Measurements from ENCODE around the gene ARHGEF2. TPM values are rescaled to one million over a fixed set of nuclear protein-coding genes. Genes with fewer than 3 reads are reported as not detected.
"Not testable (repeated sequence)": the region's sequence is repeated elsewhere in the genome, so short reads cannot be mapped to it uniquely, and the experiment has no call there.

Gene ARHGEF2
- total RNA-seq, 1 experiment from 2014 or later, result 85.1 TPM

DNA sequence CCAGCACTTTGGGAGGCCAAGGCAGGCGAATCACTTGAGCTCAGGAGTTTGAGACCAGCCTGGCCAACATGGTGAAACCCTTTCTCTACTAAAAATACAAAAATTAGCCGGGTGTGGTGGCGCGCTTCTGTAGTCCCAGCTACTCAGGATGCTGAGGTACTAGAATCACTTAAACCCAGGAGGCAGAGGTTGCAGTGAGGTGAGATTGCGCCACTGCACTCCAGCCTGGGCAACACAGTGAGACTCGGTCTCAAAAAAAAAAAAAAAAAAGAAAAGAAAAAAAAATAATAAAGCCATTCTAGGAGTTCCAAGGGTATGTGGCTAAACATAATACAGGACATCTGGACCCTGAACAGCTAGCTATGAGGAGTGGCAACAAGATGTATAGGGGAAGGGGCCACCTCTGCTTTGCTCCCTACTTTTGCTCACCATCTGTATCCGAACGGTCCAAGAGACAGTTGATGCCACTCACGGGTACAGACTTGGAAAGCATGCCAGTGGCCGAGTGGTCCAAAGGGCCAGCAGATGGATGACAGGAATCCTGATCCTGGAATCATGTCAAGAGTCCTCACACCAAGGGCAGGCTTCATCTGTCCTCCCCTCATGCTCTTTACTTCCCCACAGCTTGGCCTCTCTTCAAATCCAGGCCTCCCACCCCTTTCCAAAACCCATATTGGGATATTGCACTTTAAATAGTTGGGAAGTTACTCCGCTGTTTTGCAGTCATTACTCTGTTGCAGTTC is 6.7 kb upstream of the ARHGEF2 start:
- H3K4me2 ChIP-seq (ENCODE audit: low read depth, low read length, poor library complexity, severe bottlenecking); H3K9ac ChIP-seq (ENCODE audit: low read length); H3K9me2 ChIP-seq (replicated peaks; ENCODE audit: insufficient read depth, low read length); H3K9me3 ChIP-seq (ENCODE audit: low read length); H3K27ac ChIP-seq (ENCODE audit: low read length); H4K20me1 ChIP-seq (ENCODE audit: insufficient read depth, low read depth, low read length); H2AFZ ChIP-seq (ENCODE audit: low read length); DNase-seq; H3K36me3 ChIP-seq (ENCODE audit: insufficient read depth, low read length); H3K4me3 ChIP-seq (ENCODE audit: low read length); H3K27me3 ChIP-seq (ENCODE audit: low read length): not testable (repeated sequence)
- peaks cover 55% of the 10 kb centered on the region for H3K4me1 ChIP-seq (ENCODE audit: low read length)
- peaks cover 23% of the 10 kb centered on the region for H3K79me2 ChIP-seq (ENCODE audit: low read length)

GRCh38 chr1:155984341-155984740 is 6.0 kb upstream of the ARHGEF2 start:
- Histone ChIP-seq H2AFZ (ENCODE audit: low read length) (no peak overlapping the region; the same call in 1 of the 2 replicates), H3K4me1 (ENCODE audit: low read length) (peaks cover 60% of the 10 kb centered on the region), H3K27ac (ENCODE audit: low read length) (peak overlapping the region; percentile 96), H3K36me3 (ENCODE audit: insufficient read depth, low read length) (no peaks in the 10 kb centered on the region), H3K9ac (ENCODE audit: low read length) (peak overlapping the region; percentile 40), H3K27me3 (ENCODE audit: low read length) (no peaks in the 10 kb centered on the region), H3K4me3 (ENCODE audit: low read length) (0 out of 2 replicates have a peak overlapping the region, but pooled peaks have one; percentile 33), H4K20me1 (ENCODE audit: insufficient read depth, low read depth, low read length) (no peaks in the 10 kb centered on the region), H3K4me2 (ENCODE audit: low read depth, low read length, poor library complexity, severe bottlenecking) (peak overlapping the region; percentile 89), H3K9me3 (ENCODE audit: low read length) (no peaks in the 10 kb centered on the region), H3K79me2 (ENCODE audit: low read length) (peaks cover 30% of the 10 kb centered on the region), H3K9me2 (replicated peaks; ENCODE audit: insufficient read depth, low read length) (no peaks in the 10 kb centered on the region)
- peak; percentile 41 for DNase-seq

DNA sequence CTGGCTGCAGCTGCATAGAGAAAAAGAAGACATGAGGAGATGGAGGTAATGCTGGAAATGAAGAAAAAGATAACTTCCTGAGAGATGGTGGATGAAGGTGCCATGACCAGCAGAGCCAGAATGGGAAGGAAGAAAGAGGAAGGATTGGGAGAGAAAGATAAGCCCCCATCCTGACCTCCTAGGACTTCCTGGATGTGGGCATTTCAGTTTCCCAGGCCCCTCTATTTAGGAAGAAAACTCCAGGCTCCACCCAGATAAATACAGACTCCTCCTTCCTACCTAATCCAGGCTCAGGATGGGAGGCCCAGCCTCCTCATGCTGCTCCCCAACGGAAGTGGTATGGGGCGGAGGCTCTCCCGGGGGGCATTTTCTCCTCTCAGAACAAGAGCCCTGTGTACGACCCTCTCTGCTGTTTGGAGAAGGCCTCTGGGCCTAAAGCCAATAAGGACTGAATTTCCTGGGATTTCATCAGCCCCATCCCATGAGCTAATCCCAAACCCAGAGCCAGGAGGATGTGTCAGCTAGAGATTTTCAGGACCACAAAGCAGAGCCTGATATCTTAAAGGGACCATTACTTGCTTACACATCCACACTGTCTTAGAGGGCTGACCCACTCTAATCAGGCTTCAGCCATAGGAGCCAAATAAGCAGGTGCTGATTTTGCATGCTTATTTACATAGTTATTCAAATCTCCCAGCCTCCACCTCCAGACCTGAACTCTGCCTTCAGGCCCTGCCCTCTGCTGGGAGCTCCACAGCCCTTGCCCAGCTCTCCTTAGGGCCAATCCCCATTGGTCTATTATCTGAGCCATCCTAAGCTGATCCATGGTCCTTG is 5.1 kb upstream of the ARHGEF2 start:
- peak overlapping the region; percentile 91 for H3K4me3 ChIP-seq (ENCODE audit: low read length)
- no peaks in the 10 kb centered on the region for H3K9me2 ChIP-seq (replicated peaks; ENCODE audit: insufficient read depth, low read length)
- peak overlapping the region; percentile 96 for H3K27ac ChIP-seq (ENCODE audit: low read length)
- H2AFZ ChIP-seq (ENCODE audit: low read length), result no peak overlapping the region
- H3K4me2 ChIP-seq (ENCODE audit: low read depth, low read length, poor library complexity, severe bottlenecking), result peak overlapping the region; percentile 89
- no peaks in the 10 kb centered on the region for H3K27me3 ChIP-seq (ENCODE audit: low read length)
- peaks cover 61% of the 10 kb centered on the region for H3K4me1 ChIP-seq (ENCODE audit: low read length)
- H3K9ac ChIP-seq (ENCODE audit: low read length), result peak overlapping the region; percentile 97
- H4K20me1 ChIP-seq (ENCODE audit: insufficient read depth, low read depth, low read length), result no peaks in the 10 kb centered on the region
- peaks cover 38% of the 10 kb centered on the region for H3K79me2 ChIP-seq (ENCODE audit: low read length)
- H3K36me3 ChIP-seq (ENCODE audit: insufficient read depth, low read length), result no peaks in the 10 kb centered on the region
- DNase-seq, result peak; percentile 95
- no peaks in the 10 kb centered on the region for H3K9me3 ChIP-seq (ENCODE audit: low read length)

DNA sequence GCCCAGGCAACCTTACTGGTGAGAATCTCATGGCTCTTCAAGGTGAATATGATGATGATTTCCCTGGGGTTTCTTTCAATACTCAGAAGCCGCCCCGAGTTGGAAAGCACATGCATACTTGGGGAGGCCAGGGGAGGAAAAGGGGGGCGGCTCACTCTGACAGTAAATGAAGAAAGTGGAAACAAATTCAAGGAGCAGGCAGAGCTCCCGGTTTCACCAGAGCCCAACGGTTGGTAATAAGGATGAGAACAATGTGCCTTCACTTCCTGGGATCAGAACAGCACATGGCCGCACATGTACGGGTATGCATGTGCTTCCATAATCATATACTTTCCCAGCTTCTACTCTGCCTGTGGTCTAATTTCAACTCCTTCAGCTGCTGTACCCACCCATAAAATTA is 3.8 kb upstream of the ARHGEF2 start:
- H2AFZ ChIP-seq (ENCODE audit: low read length), result no peak overlapping the region
- H3K36me3 ChIP-seq (ENCODE audit: insufficient read depth, low read length), result no peaks in the 10 kb centered on the region; the same call in 1 of the 2 replicates
- peak overlapping the region; percentile 97 for H3K9ac ChIP-seq (ENCODE audit: low read length)
- H3K27ac ChIP-seq (ENCODE audit: low read length), result peak overlapping the region; percentile 96
- peaks cover 5% of the 10 kb centered on the region; the same call in 1 of the 2 replicates for H4K20me1 ChIP-seq (ENCODE audit: insufficient read depth, low read depth, low read length)
- H3K27me3 ChIP-seq (ENCODE audit: low read length), result no peaks in the 10 kb centered on the region
- no peaks in the 10 kb centered on the region for H3K9me2 ChIP-seq (replicated peaks; ENCODE audit: insufficient read depth, low read length)
- peaks cover 51% of the 10 kb centered on the region for H3K79me2 ChIP-seq (ENCODE audit: low read length)
- peak overlapping the region; percentile 91 for H3K4me3 ChIP-seq (ENCODE audit: low read length)
- peak overlapping the region; percentile 89 for H3K4me2 ChIP-seq (ENCODE audit: low read depth, low read length, poor library complexity, severe bottlenecking)
- DNase-seq, result peak; percentile 62
- H3K4me1 ChIP-seq (ENCODE audit: low read length), result peaks cover 63% of the 10 kb centered on the region
- H3K9me3 ChIP-seq (ENCODE audit: low read length), result no peaks in the 10 kb centered on the region

GRCh38 chr1:155981266-155982088 is 3.1 kb upstream of the ARHGEF2 start:
- peak overlapping the region; percentile 91 for H3K4me3 ChIP-seq (ENCODE audit: low read length)
- H3K36me3 ChIP-seq (ENCODE audit: insufficient read depth, low read length), result no peaks in the 10 kb centered on the region; the same call in 1 of the 2 replicates
- peaks cover 57% of the 10 kb centered on the region for H3K79me2 ChIP-seq (ENCODE audit: low read length)
- H3K4me1 ChIP-seq (ENCODE audit: low read length), result peaks cover 69% of the 10 kb centered on the region
- peak overlapping the region; percentile 89 for H3K4me2 ChIP-seq (ENCODE audit: low read depth, low read length, poor library complexity, severe bottlenecking)
- peaks cover 11% of the 10 kb centered on the region; the same call in 1 of the 2 replicates for H4K20me1 ChIP-seq (ENCODE audit: insufficient read depth, low read depth, low read length)
- DNase-seq, result peak; percentile 87
- H3K27ac ChIP-seq (ENCODE audit: low read length), result peak overlapping the region; percentile 96
- H3K9ac ChIP-seq (ENCODE audit: low read length), result peak overlapping the region; percentile 97
- H3K9me2 ChIP-seq (replicated peaks; ENCODE audit: insufficient read depth, low read length), result no peaks in the 10 kb centered on the region
- H3K9me3 ChIP-seq (ENCODE audit: low read length), result no peaks in the 10 kb centered on the region
- no peak overlapping the region for H2AFZ ChIP-seq (ENCODE audit: low read length)
- no peaks in the 10 kb centered on the region for H3K27me3 ChIP-seq (ENCODE audit: low read length)

DNA sequence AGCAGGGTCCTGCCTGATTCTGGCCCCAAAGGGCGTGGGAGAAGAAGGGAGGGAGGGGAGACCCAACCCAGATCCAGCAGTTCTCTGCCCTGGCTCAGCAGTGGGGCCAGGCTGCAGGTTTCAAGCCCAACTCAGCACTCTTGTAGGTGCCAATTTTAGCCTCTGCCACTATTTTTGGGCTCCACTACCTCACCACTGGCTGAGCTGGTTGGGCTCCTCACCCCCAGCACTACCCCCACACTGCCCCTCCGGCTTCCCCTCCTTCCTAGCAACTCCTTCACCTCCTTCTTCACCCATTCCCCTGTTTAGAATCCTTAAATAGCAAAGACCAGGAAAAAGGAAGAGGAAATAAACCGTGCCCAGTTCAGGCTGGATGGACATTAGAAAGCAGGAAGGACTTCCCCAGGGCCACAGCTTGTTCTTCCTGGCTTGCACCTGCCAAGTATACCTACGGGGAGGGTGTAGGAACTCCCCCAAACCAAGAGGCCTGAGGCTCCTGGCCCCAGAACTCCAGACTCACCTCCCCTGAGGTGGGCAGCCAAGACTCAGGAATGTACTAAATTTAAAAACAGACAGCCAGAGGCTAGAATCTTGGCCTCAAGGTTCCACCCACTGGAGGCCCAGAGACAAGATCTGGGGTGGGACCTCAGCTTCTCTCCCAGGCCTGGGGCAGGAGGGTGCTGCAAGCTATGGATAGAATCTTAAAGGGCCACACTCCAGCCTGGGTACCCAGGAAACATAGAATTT is 1.4 kb upstream of the ARHGEF2 start:
- no peaks in the 10 kb centered on the region for H3K9me3 ChIP-seq (ENCODE audit: low read length)
- peak overlapping the region; percentile 91 for H3K4me3 ChIP-seq (ENCODE audit: low read length)
- peaks cover 28% of the 10 kb centered on the region for H4K20me1 ChIP-seq (ENCODE audit: insufficient read depth, low read depth, low read length)
- peaks cover 4% of the 10 kb centered on the region for H3K36me3 ChIP-seq (ENCODE audit: insufficient read depth, low read length)
- peak overlapping the region; percentile 89 for H3K4me2 ChIP-seq (ENCODE audit: low read depth, low read length, poor library complexity, severe bottlenecking)
- H3K4me1 ChIP-seq (ENCODE audit: low read length), result peaks cover 86% of the 10 kb centered on the region
- DNase-seq, result peak; percentile 87
- H3K27me3 ChIP-seq (ENCODE audit: low read length), result no peaks in the 10 kb centered on the region
- peak overlapping the region; percentile 97 for H3K9ac ChIP-seq (ENCODE audit: low read length)
- peak overlapping the region; percentile 96 for H3K27ac ChIP-seq (ENCODE audit: low read length)
- peaks cover 74% of the 10 kb centered on the region for H3K79me2 ChIP-seq (ENCODE audit: low read length)
- no peaks in the 10 kb centered on the region for H3K9me2 ChIP-seq (replicated peaks; ENCODE audit: insufficient read depth, low read length)
- H2AFZ ChIP-seq (ENCODE audit: low read length), result no peak overlapping the region

DNA sequence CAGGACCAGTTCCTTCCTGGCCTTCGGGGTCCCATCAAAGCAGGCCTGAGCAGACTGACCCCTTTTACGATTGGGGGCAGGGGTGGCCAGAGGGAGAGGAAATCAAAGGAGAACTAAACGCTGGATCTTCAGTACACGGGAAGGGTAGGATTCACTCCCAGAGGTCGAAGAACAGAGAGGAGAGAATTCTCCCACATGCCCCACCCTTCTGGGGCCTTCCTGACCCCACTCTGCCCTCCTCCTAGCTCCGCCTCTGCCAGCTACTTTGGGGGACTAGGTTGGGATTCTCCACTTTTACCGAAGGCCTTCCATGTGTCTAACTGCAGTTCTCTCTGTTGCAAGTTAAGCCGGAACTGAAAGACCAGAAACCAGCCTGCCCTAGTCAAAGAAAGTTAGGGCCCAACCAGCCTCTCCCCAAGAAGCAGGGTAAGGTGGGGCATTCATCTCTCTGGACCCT is 654 bp upstream of the ARHGEF2 start:
- peak overlapping the region; percentile 89 for H3K4me2 ChIP-seq (ENCODE audit: low read depth, low read length, poor library complexity, severe bottlenecking)
- no peaks in the 10 kb centered on the region for H3K9me2 ChIP-seq (replicated peaks; ENCODE audit: insufficient read depth, low read length)
- peak; percentile 72 for DNase-seq
- H3K4me3 ChIP-seq (ENCODE audit: low read length), result peak overlapping the region; percentile 91
- peaks cover 82% of the 10 kb centered on the region for H3K79me2 ChIP-seq (ENCODE audit: low read length)
- H3K27ac ChIP-seq (ENCODE audit: low read length), result peak overlapping the region; percentile 96
- peaks cover 87% of the 10 kb centered on the region for H3K4me1 ChIP-seq (ENCODE audit: low read length)
- peaks cover 36% of the 10 kb centered on the region for H4K20me1 ChIP-seq (ENCODE audit: insufficient read depth, low read depth, low read length)
- H3K9ac ChIP-seq (ENCODE audit: low read length), result peak overlapping the region; percentile 97
- peaks cover 11% of the 10 kb centered on the region for H3K36me3 ChIP-seq (ENCODE audit: insufficient read depth, low read length)
- no peaks in the 10 kb centered on the region for H3K9me3 ChIP-seq (ENCODE audit: low read length)
- H3K27me3 ChIP-seq (ENCODE audit: low read length), result no peaks in the 10 kb centered on the region
- no peak overlapping the region for H2AFZ ChIP-seq (ENCODE audit: low read length)

All from Karpas-422 (cell line).